HG02588 (cell line): ENCODE results near the gene CYSTM1.

ENCODE experiments used
- ATAC-seq: cut with Tn5 transposase; IDR thresholded peaks from one replicate; pipeline ENCODE4 v1.9.1; 2021; ENCODE audit warnings: mild to moderate bottlenecking, moderate library complexity; ENCODE audit not compliant: unreplicated experiment

CYSTM1 gene

DNA sequence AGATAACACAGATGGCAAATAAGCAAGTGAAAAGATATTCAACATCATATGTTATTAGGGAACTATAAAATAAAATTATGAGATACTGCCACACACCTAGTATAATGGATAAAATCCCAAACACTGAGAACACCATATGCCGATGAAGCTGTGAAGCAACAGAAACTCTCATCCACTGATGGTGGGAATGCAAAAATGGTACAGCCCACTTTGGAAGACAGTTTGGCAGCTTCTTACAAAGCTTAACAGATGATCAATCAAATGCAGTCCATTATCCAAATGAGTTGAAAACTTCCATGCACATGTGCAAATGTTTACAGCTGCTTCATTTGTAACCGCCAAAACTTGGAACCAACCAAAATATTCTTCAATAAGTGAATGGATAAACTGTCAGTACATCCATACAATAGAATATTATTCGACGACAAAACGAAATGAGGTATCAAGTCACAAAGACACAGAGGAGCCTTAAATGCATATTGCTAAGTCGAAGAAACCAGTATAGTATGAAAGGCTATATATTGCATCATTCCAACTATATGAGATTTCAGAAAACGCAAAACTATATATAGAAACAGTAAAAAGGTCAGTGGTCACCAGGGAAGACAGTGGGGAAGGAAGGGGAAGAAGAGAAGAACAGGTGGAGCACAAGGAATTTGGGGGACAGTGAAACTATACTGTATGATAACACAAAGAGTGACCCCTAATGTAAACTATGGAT, 113.0 kb downstream of the CYSTM1 start:
- no peak for ATAC-seq

- no peak for ATAC-seq
Measured at GRCh38 chr5:140292212-140293036, 117.4 kb downstream of the CYSTM1 start.
